Astrocyte of the spinal cord (primary cell): ENCODE data around the gene SERPINB4.
"Not testable (repeated sequence)": the region's sequence is repeated elsewhere in the genome, so short reads cannot be mapped to it uniquely, and the experiment has no call there.

ENCODE experiments used
- DNase-seq: peaks from one replicate; pipeline ENCODE4 v3.0.0; 2011; ENCODE audit warnings: low read depth, low spot score
- H3K4me3 ChIP-seq: 2 replicates; pipeline ENCODE4 v1.5.1; 2011; ENCODE audit warnings: low read depth, mild to moderate bottlenecking, low read length, moderate library complexity
- in situ Hi-C: cut with HindIII; loops from 2 replicates; pipeline ENCODE4 v1.10.0; 2017; ENCODE audit warnings: low sequenced_read_pairs
- TF ChIP-seq, protein P1 (sequence below): IDR thresholded peaks from 2 replicates; pipeline ENCODE4 v1.5.1; 2012; ENCODE audit warnings: low read depth, mild to moderate bottlenecking, low read length, inconsistent platforms

SERPINB4 gene

DNA sequence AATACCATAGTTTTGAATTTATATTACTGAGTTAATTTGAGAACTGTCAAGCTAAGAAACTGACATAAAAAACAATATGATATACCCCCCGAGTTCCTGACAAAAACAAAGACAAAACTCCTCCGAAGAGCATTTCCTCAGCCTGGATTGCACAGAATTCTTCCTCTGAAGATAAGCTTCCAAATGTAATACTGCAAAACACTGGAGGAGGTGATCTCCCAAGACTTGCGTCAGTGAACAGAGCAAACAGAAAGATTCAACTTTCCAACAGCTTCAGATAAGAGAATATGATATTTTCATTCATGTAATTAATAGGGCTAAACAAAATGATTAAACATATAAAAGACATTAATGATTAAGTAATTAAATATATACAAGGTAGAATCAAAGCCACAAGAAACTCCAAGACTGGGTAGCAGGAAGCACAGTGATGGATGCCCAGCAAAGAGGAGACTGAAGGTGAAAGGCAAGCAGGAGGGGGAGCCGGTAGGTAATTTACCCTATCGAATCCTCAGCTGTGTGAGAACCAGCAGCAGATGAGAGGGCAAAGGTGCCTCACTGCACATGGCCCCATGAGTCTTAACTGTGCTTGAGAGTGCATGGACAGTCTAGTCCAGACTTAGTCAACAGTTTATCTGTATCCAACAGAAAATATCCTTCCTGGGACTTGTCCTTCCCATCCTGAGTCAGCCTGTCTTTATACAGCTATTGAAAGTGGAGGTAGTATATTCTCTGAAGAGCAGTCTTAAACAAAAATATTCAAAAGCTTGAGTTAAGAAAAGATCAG lies 36.0 kb upstream of the SERPINB4 start:
- in situ Hi-C loops: no loop called here
- TF ChIP-seq, protein P1, sequence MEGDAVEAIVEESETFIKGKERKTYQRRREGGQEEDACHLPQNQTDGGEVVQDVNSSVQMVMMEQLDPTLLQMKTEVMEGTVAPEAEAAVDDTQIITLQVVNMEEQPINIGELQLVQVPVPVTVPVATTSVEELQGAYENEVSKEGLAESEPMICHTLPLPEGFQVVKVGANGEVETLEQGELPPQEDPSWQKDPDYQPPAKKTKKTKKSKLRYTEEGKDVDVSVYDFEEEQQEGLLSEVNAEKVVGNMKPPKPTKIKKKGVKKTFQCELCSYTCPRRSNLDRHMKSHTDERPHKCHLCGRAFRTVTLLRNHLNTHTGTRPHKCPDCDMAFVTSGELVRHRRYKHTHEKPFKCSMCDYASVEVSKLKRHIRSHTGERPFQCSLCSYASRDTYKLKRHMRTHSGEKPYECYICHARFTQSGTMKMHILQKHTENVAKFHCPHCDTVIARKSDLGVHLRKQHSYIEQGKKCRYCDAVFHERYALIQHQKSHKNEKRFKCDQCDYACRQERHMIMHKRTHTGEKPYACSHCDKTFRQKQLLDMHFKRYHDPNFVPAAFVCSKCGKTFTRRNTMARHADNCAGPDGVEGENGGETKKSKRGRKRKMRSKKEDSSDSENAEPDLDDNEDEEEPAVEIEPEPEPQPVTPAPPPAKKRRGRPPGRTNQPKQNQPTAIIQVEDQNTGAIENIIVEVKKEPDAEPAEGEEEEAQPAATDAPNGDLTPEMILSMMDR: no peak
- DNase-seq: no peak
- H3K4me3 ChIP-seq: no peak overlapping the region

- TF ChIP-seq, protein P1: no peak
- no peak overlapping the region for H3K4me3 ChIP-seq
- no peak for DNase-seq
- in situ Hi-C loops: no loop called here
Measured at GRCh38 chr18:63677500-63678225, 33.6 kb upstream of the SERPINB4 start.

DNA sequence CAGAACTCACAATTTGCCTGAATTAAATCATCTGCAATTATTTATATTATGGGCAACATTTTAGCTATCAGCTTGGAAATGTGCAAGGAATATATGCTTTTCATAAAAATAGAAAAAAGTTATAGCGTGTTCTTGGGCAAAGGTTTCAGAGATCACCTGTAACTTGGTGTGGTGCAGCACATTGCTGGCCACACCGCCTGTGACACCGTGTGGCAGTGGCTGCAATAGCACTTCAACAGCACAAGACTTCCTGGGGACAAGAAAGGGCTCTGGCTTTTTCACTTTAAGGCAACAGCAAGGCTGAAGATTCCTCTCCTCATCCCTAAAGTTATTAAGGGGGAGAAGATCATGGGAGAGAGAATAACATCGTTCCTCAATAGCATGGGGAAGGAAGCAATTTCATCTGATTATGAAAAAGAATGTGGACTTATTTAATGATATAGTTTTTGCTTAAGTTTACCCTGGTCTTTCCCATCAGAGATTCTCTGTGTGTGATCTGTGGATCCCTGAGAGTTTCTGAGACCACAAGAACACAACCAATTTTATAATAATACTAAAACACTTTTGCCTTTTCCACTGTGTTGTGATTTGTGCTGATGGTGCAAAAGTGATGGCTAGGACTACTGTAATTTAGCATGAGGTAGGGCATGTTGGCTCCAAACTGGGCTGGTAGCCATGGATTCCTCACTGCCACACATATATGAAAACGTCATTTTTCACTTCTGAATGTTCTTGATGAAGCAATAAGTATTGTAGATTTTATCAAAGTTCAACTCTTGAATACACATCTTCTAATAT lies 32.7 kb upstream of the SERPINB4 start:
- DNase-seq: no peak
- TF ChIP-seq, protein P1: peak; percentile 13
- no peak overlapping the region for H3K4me3 ChIP-seq
- in situ Hi-C loops: no loop called here

DNA sequence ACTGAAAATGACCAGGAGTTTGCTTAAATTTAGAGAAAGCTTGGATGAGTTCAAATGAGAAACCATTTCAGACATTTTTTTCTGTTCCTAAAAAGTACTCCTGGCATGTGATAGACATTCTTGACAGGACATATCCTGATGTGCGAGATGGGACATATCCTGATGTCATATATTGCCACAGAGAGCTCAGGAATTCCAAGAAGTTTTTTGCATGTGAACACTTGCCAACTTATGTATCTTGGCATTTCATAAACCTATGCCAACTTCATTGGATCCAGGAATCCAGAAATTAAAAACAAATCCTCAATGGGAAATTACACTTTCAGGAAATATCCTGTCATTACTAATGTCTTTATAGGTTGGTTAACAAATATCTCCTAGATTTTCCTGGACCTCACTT lies 20.5 kb upstream of the SERPINB4 start:
- DNase-seq: no peak
- in situ Hi-C loops: no loop called here
- TF ChIP-seq, protein P1: no peak
- no peak overlapping the region for H3K4me3 ChIP-seq

GRCh38 chr18:63661750-63662149 lies 17.7 kb upstream of the SERPINB4 start, which contains the start of gene SERPINB3:
TSS of gene SERPINB3 (minus strand) at chr18:63661893. CDS start at chr18:63661216, 677 bp downstream.
- DNase-seq, H3K4me3 ChIP-seq, in situ Hi-C loops: not testable (repeated sequence)

- in situ Hi-C loops: not testable (repeated sequence)
Measured at GRCh38 chr18:63658920-63659319, 14.9 kb upstream of the SERPINB4 start.

DNA sequence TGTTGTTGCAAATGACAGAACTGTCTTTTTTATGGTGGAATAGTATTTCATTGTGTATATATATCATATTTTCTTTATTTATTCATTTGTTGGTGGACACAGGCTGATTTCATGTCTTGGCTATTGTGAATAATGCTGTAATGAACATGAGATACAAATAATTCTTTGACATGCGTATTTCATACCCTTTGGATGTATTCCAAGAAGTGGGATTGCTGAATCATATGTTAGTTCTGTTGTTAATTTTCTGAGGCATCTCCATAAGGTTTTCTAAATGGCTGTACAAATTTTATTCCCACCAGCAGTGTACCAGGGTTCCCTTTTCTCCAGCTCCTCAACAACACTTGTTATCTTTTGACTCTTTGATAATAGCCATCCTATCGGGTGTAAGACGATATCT lies 6.2 kb upstream of the SERPINB4 start:
- DNase-seq, H3K4me3 ChIP-seq, in situ Hi-C loops: not testable (repeated sequence)

More at GRCh38 chr18:63658920-63659319, 14.9 kb upstream of the SERPINB4 start:
- H3K4me3 ChIP-seq, DNase-seq: not testable (repeated sequence)

DNA sequence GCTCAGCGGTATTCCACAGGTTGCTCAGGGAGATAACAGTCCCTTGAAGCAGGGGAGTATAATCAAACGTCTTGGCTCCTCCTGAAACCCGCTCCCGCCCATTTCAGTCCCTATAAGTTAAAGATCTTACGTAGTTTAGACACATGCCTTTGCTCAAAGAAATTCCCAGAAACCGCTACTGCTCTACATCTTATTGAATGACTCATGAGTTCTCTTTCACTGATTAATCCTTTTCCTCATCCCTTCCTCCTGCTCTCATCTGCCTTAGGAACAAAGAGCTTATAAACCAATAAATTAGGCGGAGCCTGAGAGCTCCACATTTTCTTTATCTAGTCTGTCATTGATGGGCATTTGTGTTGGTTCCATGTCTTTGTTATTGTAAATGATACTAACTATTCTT lies 4.2 kb upstream of the SERPINB4 start:
- in situ Hi-C loops: no loop called here
- TF ChIP-seq, protein P1: no peak
- H3K4me3 ChIP-seq: no peak overlapping the region
- no peak for DNase-seq
